GM12878 (cell line): ENCODE data around the gene PLOD2. TPM values are rescaled to one million over a fixed set of nuclear protein-coding genes. Genes with fewer than 3 reads are reported as not detected.

Experiments used
- ATAC-seq: fragments of 200-7000 bp; cut with Tn5 transposase; 3 replicates; pipeline ENCODE4 v1.9.1; 2020; ENCODE audit warnings: mild to moderate bottlenecking, moderate library complexity
- BruUV-seq: library from RNA; stranded (reverse); fragments of 400-500 nt; replicated peaks from 2 replicates; lab custom pipeline; 2021; lab: Mats Ljungman, UMichigan
- CTCF ChIA-PET: fragments of 300-600 bp; sonication (Branson Sonifier 250); formaldehyde crosslinking; extraction: SDS; loops from one replicate; lab custom pipeline; 2021; ENCODE audit warnings: inconsistent platforms; lab: Yijun Ruan, JAX
- POLR2A ChIA-PET: fragments of 350-600 bp; formaldehyde crosslinking; extraction: SDS; loops from one replicate; lab custom pipeline; 2021; ENCODE audit warnings: inconsistent platforms; lab: Charles Lee
- RAD21 ChIA-PET: fragments of 300-600 bp; sonication (Branson Sonifier 250); formaldehyde crosslinking; loops from one replicate; lab custom pipeline; 2023; ENCODE audit warnings: antibody characterized with exemption; ENCODE audit not compliant: unreplicated experiment; lab: Charles Lee
- SMC1A ChIA-PET: fragments of 300-600 bp; sonication (Branson Sonifier 250); formaldehyde crosslinking; loops from one replicate; lab custom pipeline; 2023; ENCODE audit not compliant: unreplicated experiment, uncharacterized antibody; lab: Charles Lee
- DNase-seq: peaks from one replicate; pipeline ENCODE4 v3.0.0-alpha.2; 2011; ENCODE audit warnings: low read depth, low spot score
- FAIRE-seq: peaks from 3 replicates; lab custom pipeline; 2011; peaks lifted over from hg19 to GRCh38; lab: Jason Lieb, UNC
- H2AFZ ChIP-seq: 2 replicates; pipeline ENCODE4 v1.6.0; 2011; ENCODE audit warnings: low read depth, low read length, control low read depth; ENCODE audit not compliant: control insufficient read depth
- H3K27ac ChIP-seq: 2 replicates; pipeline ENCODE4 v1.5.1; 2011; ENCODE audit warnings: control low read depth; ENCODE audit not compliant: control insufficient read depth, insufficient read depth
- H3K27me3 ChIP-seq, 2 experiments: replicated peaks in 1 of 2; 2 replicates each; pipeline versions ENCODE4 v1.6.0 to v1.6.1; 2011; ENCODE audit warnings: low read length in 1 of 2; ENCODE audit not compliant: control insufficient read depth in 2 of 2, insufficient read depth in 2 of 2
- H3K36me3 ChIP-seq, 2 experiments: 2 replicates each; pipeline ENCODE4 v1.5.1; 2011; ENCODE audit warnings: low read length in 1 of 2; ENCODE audit not compliant: control insufficient read depth in 2 of 2, insufficient read depth in 2 of 2
- H3K4me1 ChIP-seq: 2 replicates; pipeline ENCODE4 v1.6.1; 2011; ENCODE audit warnings: mild to moderate bottlenecking, low read length, moderate library complexity, mixed read lengths; ENCODE audit not compliant: control insufficient read depth, insufficient read depth
- H3K4me2 ChIP-seq: 2 replicates; pipeline ENCODE4 v1.6.0; 2011; ENCODE audit warnings: control low read depth; ENCODE audit not compliant: control insufficient read depth, insufficient read depth
- H3K4me3 ChIP-seq: fragments of 200-600 bp; sonication (generic); 2 replicates; pipeline ENCODE4 v1.5.1; 2016
- H3K79me2 ChIP-seq: 2 replicates; pipeline ENCODE4 v1.6.0; 2011; ENCODE audit warnings: low read length; ENCODE audit not compliant: control insufficient read depth, insufficient read depth
- H3K9ac ChIP-seq: 2 replicates; pipeline ENCODE4 v1.8.0; 2011; ENCODE audit warnings: low read length, control low read depth, mixed read lengths; ENCODE audit not compliant: control insufficient read depth, insufficient read depth
- H3K9me3 ChIP-seq: replicated peaks from 3 replicates; pipeline ENCODE4 v1.5.1; 2011; ENCODE audit warnings: mild to moderate bottlenecking, low read length; ENCODE audit not compliant: control insufficient read depth, insufficient read depth
- H4K20me1 ChIP-seq: 2 replicates; pipeline ENCODE4 v1.6.0; 2011; ENCODE audit not compliant: control insufficient read depth, insufficient read depth
- BHLHE40 ChIP-seq, 2 experiments: fragments of 450-650 bp in 1 of 2; IDR thresholded peaks; 2 replicates each; pipeline ENCODE4 v1.6.1; 2011 to 2017; ENCODE audit warnings: low read depth in 2 of 2, borderline replicate concordance in 1 of 2, improper control_type of control experiment in 1 of 2, low read length in 1 of 2, mild to moderate bottlenecking in 1 of 2
- BRCA1 ChIP-seq: IDR thresholded peaks from 2 replicates; pipeline ENCODE4 v1.6.1; 2011; ENCODE audit warnings: low read depth, low read length, improper control_type of control experiment
- FOS ChIP-seq: IDR thresholded peaks from 3 replicates; pipeline ENCODE4 v1.6.1; 2011; ENCODE audit warnings: borderline replicate concordance; ENCODE audit not compliant: insufficient read length; ENCODE audit errors: extremely low read depth
- JUND ChIP-seq: IDR thresholded peaks from 2 replicates; pipeline ENCODE4 v1.6.1; 2012; ENCODE audit warnings: low read depth, mild to moderate bottlenecking, low read length, improper control_type of control experiment, moderate library complexity
- MAX ChIP-seq: IDR thresholded peaks from 2 replicates; pipeline ENCODE4 v1.6.1; 2012; ENCODE audit warnings: low read depth, low read length, improper control_type of control experiment
- MLLT1 ChIP-seq: fragments of 450-650 bp; IDR thresholded peaks from 2 replicates; pipeline ENCODE4 v1.6.1; 2016; ENCODE audit warnings: mild to moderate bottlenecking
- MXI1 ChIP-seq: fragments of 150-350 bp; IDR thresholded peaks from 2 replicates; pipeline ENCODE4 v1.6.1; 2011; ENCODE audit warnings: low read depth, mild to moderate bottlenecking, inconsistent platforms, low read length, improper control_type of control experiment
- MYC ChIP-seq: IDR thresholded peaks from 2 replicates; pipeline ENCODE4 v1.6.1; 2011; ENCODE audit warnings: mild to moderate bottlenecking, low read length, moderate library complexity, inconsistent platforms; ENCODE audit not compliant: insufficient read depth, insufficient replicate concordance, insufficient read length, severe bottlenecking
- SMAD5 ChIP-seq: IDR thresholded peaks from 2 replicates; pipeline ENCODE4 v1.6.1; 2016; ENCODE audit warnings: antibody characterized with exemption, low read depth
- SREBF1 ChIP-seq: IDR thresholded peaks from 2 replicates; pipeline ENCODE4 v1.6.1; 2012; ENCODE audit warnings: mild to moderate bottlenecking, low read length
- SUZ12 ChIP-seq: fragments of 200-600 bp; sonication (generic); IDR thresholded peaks from one replicate; pipeline ENCODE4 v1.6.1; 2018; ENCODE audit warnings: antibody characterized with exemption, mild to moderate bottlenecking; ENCODE audit not compliant: unreplicated experiment
- TBL1XR1 ChIP-seq: IDR thresholded peaks from 2 replicates; pipeline ENCODE4 v1.6.1; 2012; ENCODE audit warnings: low read depth, low read length, improper control_type of control experiment
- ZBTB11 ChIP-seq: fragments of 450-650 bp; formaldehyde crosslinking; IDR thresholded peaks from 2 replicates; pipeline ENCODE4 v1.5.0; 2022; ENCODE audit warnings: mild to moderate bottlenecking, missing genetic modification characterization
- ZNF217 ChIP-seq: fragments of 450-650 bp; IDR thresholded peaks from 2 replicates; pipeline ENCODE4 v1.6.1; 2017; ENCODE audit warnings: antibody characterized with exemption, mild to moderate bottlenecking
- ZNF384 ChIP-seq: IDR thresholded peaks from 2 replicates; pipeline ENCODE4 v1.6.1; 2012; ENCODE audit warnings: low read depth, mild to moderate bottlenecking, low read length, improper control_type of control experiment, borderline replicate concordance
- ZNF687 ChIP-seq: fragments of 450-650 bp; IDR thresholded peaks from 2 replicates; pipeline ENCODE4 v1.6.1; 2017; ENCODE audit warnings: mild to moderate bottlenecking, moderate library complexity
- WGBS: methylation state at CpG from one replicate; pipeline ENCODE4 v1.1.6; 2016; ENCODE audit warnings: low lambda C conversion rate; ENCODE audit not compliant: insufficient replicate concordance, insufficient coverage; ENCODE audit errors: missing lambda C conversion rate; 5-methylcytosine and 5-hydroxymethylcytosine counted together
- in situ Hi-C: fragments of 300-500 bp; cut with MboI; formaldehyde crosslinking; loops from 9 replicates; pipeline ENCODE4 v1.14.3; 2018; ENCODE audit warnings: mixed read lengths
- intact Hi-C: fragments of 100-400 bp; cut with micrococcal nuclease; formaldehyde crosslinking; loops from one replicate; pipeline ENCODE4 v1.14.2; 2022; ENCODE audit not compliant: unreplicated experiment
- polyA plus RNA-seq, 11 experiments: library from polyadenylated mRNA; depleted of rRNA in 4 of 11; unstranded in 6 of 11; stranded (reverse) in 5 of 11; fragments of >200 nt; fragmentation: Nextera tagmentation in 4 of 11; fragmentation: Illumina TruSeq in 1 of 11; extraction: Ambion mirVana in 4 of 11; extraction: Trizol in 1 of 11; gene quantifications; 1 replicate in 1 of 11; 2 replicates in 10 of 11; pipeline versions ENCODE4 v1.2.1 to v1.2.3, GENCODE V29; 2011 to 2016; ENCODE audit warnings: inconsistent platforms in 2 of 11, missing spikeins in 2 of 11, low read depth in 1 of 11
- total RNA-seq, 4 experiments: library from RNA; depleted of rRNA in 3 of 4; stranded (reverse); fragments of >200 nt in 3 of 4; fragmentation: Illumina TruSeq in 1 of 4; extraction: Trizol in 1 of 4; gene quantifications; 2 replicates each; pipeline versions ENCODE4 v1.2.1 to v1.2.3, GENCODE V29; 2013 to 2021

Gene PLOD2
- total and polyA plus RNA-seq, 10 of the 15 experiments (the other 5 are each of a cell fraction or from before 2014, with no cell fraction given), result 0.03 to 0.56 (median 0.33) TPM; not detected in 4

GRCh38 chr3:146020969-146021368 lies 140.0 kb downstream of the PLOD2 start:
- Histone ChIP-seq H3K27ac (no peak overlapping the region), H3K4me2 (no peak overlapping the region), H3K4me3 (no peak overlapping the region), H3K9ac (no peak overlapping the region), H3K79me2 (no peaks in the 10 kb centered on the region), H2AFZ (no peak overlapping the region), H3K36me3 (no peaks in the 10 kb centered on the region), H3K27me3 (no peaks in the 10 kb centered on the region), H4K20me1 (no peaks in the 10 kb centered on the region), H3K9me3 (no peaks in the 10 kb centered on the region), H3K4me1 (no peaks in the 10 kb centered on the region)
- DNase-seq (no peak), FAIRE-seq (no peak), ATAC-seq (peak; percentile 33; the same call in 1 of the 3 replicates)
- in situ Hi-C loops, result no loop called here
- RAD21 ChIA-PET, result no interaction called here
- intact Hi-C loops, result no loop called here
- 0% methylated on average over 1 of the region's 1 CpG for WGBS
- POLR2A ChIA-PET, result no interaction called here
- BruUV-seq, result no TSS peak
- SMC1A ChIA-PET, result no interaction called here
- CTCF ChIA-PET, result no interaction called here
- no peak for TF ChIP-seq BHLHE40 (IDR thresholded peaks at IDR 0.05; ENCODE audit: borderline replicate concordance in 1 of 2, low read depth in 2 of 2, low read length in 1 of 2)
- no peak for TF ChIP-seq SREBF1
- TF ChIP-seq ZNF217, result no peak
- no peak for TF ChIP-seq MLLT1
- no peak for TF ChIP-seq SMAD5
- no peak for TF ChIP-seq ZNF687
- no peak for TF ChIP-seq MAX
- no peak for TF ChIP-seq TBL1XR1
- TF ChIP-seq BRCA1, result no peak
- no peak for TF ChIP-seq SUZ12
- TF ChIP-seq FOS, result no peak
- TF ChIP-seq ZNF384, result no peak
- no peak for TF ChIP-seq MXI1
- TF ChIP-seq ZBTB11 (CRISPR knock-in tag), result no peak
- TF ChIP-seq JUND, result no peak
- no peak for TF ChIP-seq MYC
